ENCODE results near the gene ZNF862. TPM values are rescaled to one million over a fixed set of nuclear protein-coding genes. Genes with fewer than 3 reads are reported as not detected.

The ZNF862 gene
- total RNA-seq, 4 donors from 2014 or later, result 2.9 to 10.7 (median 7.0) TPM

- intact Hi-C loops (cut with DNase I; ENCODE audit: low total_unique reads), result no loop called here
- Histone ChIP-seq H3K36me3 (peaks cover 0 to 37% of the 10 kb centered on the region in 2 donors), H3K27me3 (no peaks in the 10 kb centered on the region), H3K27ac (no peak overlapping the region), H3K4me3 (no peak overlapping the region), H3K9me3 (no peaks in the 10 kb centered on the region), H3K4me1 (no peaks in the 10 kb centered on the region)
- DNase-seq (no peak), ATAC-seq (no peak)
- no peak for TF ChIP-seq CTCF (IDR thresholded peaks at IDR 0.05 in 4 of 5, conservative IDR thresholded peaks at IDR 0.05 in 1 of 5)
- no peak for TF ChIP-seq POLR2A (IDR thresholded peaks at IDR 0.05)
- in situ Hi-C loops (cut with MboI; ENCODE audit: low sequenced_read_pairs in 4 of 4), result no loop called here
These were observed 12.5 kb downstream of the ZNF862 start for GRCh38 chr7:149850716-149851115.

GRCh38 chr7:149851449-149851848, 13.3 kb downstream of the ZNF862 start:
- intact Hi-C loops (cut with DNase I; ENCODE audit: low total_unique reads) (no loop called here), in situ Hi-C loops (cut with MboI; ENCODE audit: low sequenced_read_pairs in 4 of 4) (no loop called here)
- Histone ChIP-seq H3K27ac (no peak overlapping the region), H3K9me3 (no peaks in the 10 kb centered on the region), H3K4me3 (no peak overlapping the region), H3K4me1 (no peaks in the 10 kb centered on the region), H3K27me3 (no peaks in the 10 kb centered on the region), H3K36me3 (peaks cover 0 to 34% of the 10 kb centered on the region in 2 donors)
- no peak for TF ChIP-seq CTCF (IDR thresholded peaks at IDR 0.05 in 4 of 5, conservative IDR thresholded peaks at IDR 0.05 in 1 of 5)
- no peak for TF ChIP-seq POLR2A (IDR thresholded peaks at IDR 0.05)
- ATAC-seq (no peak), DNase-seq (no peak)

DNA sequence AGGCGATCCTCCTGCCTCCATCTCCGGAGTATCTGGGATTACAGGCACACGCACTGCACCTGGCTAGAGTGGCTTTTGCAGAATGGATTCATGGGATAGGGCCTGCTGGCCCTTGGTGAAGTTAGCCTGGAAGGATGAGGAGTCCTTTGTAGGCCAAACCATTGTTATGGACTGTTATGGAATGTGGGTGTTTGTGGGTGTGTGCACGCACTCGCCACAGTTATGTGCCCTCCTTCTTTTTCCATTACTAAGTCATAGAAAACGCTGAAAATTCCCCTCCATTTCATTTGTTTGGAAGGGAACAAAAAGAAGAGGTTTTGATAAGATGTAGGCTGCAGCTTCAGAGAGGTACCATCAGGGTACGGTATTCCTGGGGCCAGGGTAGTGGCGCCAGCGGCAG, 15.0 kb downstream of the ZNF862 start:
- no peak overlapping the region for H3K4me3 ChIP-seq
- ATAC-seq (no peak), DNase-seq (no peak)
- no peaks in the 10 kb centered on the region for H3K27me3 ChIP-seq
- peaks cover 0 to 22% of the 10 kb centered on the region in 2 donors for H3K36me3 ChIP-seq
- no peak overlapping the region for H3K27ac ChIP-seq
- TF ChIP-seq POLR2A (IDR thresholded peaks at IDR 0.05) (no peak), CTCF (IDR thresholded peaks at IDR 0.05 in 4 of 5, conservative IDR thresholded peaks at IDR 0.05 in 1 of 5) (no peak)
- in situ Hi-C loops (cut with MboI; ENCODE audit: low sequenced_read_pairs in 4 of 4), result no loop called here
- H3K9me3 ChIP-seq, result no peaks in the 10 kb centered on the region
- no peaks in the 10 kb centered on the region for H3K4me1 ChIP-seq
- intact Hi-C loops (cut with DNase I; ENCODE audit: low total_unique reads), result no loop called here

DNA sequence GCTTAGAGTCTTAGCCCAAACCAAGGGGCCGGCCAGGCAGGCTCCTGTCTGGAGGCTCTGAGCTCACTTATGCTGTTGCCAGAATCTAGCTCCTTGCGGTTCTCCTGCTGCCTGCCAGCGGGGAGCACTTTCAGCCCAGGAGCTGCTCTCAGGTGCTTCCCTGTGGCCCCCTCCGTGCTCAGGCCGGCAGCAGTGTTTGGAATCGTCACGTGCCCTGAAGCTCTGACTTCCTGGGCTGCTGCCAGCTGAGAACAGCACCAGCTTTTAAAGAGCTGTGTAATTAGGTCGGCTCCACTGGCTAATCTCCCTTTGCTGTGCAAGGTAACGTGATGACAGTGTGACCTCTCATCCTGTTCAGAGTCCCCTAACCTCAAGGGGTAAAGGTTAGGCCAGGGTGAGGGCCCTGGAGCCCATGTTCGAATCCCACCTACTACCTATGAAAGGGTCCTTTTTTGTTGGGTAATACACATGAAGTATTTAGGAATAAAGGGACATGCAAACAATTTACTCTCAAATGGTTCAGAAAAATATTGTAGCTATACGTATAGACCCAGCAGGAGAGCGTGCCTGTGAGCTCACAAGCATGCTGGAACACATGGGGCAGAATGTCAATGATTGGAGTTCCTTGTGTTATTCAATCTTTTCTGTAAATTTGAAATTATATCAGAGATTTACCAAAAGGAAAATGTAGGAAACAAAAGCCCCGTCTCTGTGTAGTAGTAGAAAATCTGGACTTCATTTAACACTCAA, 16.6 kb downstream of the ZNF862 start:
- H3K4me1 ChIP-seq, result no peaks in the 10 kb centered on the region
- DNase-seq, result no peak
- peaks cover 0 to 9% of the 10 kb centered on the region in 2 donors for H3K36me3 ChIP-seq
- no peaks in the 10 kb centered on the region for H3K9me3 ChIP-seq
- no peak overlapping the region for H3K27ac ChIP-seq
- ATAC-seq, result no peak
- H3K27me3 ChIP-seq, result no peaks in the 10 kb centered on the region
- TF ChIP-seq POLR2A (IDR thresholded peaks at IDR 0.05) (no peak), CTCF (IDR thresholded peaks at IDR 0.05 in 4 of 5, conservative IDR thresholded peaks at IDR 0.05 in 1 of 5) (no peak)
- in situ Hi-C loops (cut with MboI; ENCODE audit: low sequenced_read_pairs in 4 of 4) (no loop called here), intact Hi-C loops (cut with DNase I; ENCODE audit: low total_unique reads) (no loop called here)
- H3K4me3 ChIP-seq, result no peak overlapping the region
